T-cell (primary cell): ENCODE results near the gene IFITM2. TPM values are rescaled to one million over a fixed set of nuclear protein-coding genes. Genes with fewer than 3 reads are reported as not detected.
"Not testable (repeated sequence)": the region's sequence is repeated elsewhere in the genome, so short reads cannot be mapped to it uniquely, and the experiment has no call there.

Experiments
- ATAC-seq, 4 experiments: fragments of 200-7000 bp in 3 of 4; fragments of 150-1000 bp in 1 of 4; cut with Tn5 transposase; replicated peaks in 1 of 4; 1 replicate in 3 of 4; 2 replicates in 1 of 4; pipeline ENCODE4 v1.10.0; 2021; ENCODE audit warnings: moderate library complexity in 3 of 4, mild to moderate bottlenecking in 2 of 4, moderate number of reproducible peaks in 1 of 4
- CTCF ChIA-PET, 2 donors: fragments of 300-600 bp; sonication (Branson Sonifier 250); formaldehyde crosslinking; loops; one replicate each; lab custom pipeline; 2022; ENCODE audit warnings: antibody characterized with exemption in 2 of 2; lab: Charles Lee
- POLR2A ChIA-PET, 2 donors: fragments of 300-600 bp; sonication (Branson Sonifier 250); formaldehyde crosslinking; loops; one replicate each; lab custom pipeline; 2022; ENCODE audit warnings: antibody characterized with exemption in 2 of 2; lab: Charles Lee
- DNase-seq, 35 experiments: peaks; one replicate each; pipeline versions ENCODE4 v3.0.0 to v3.0.0-alpha.2; 2013 to 2023
- H3K27ac ChIP-seq: one replicate; pipeline ENCODE4 v1.5.1; 2013; ENCODE audit warnings: low read length
- H3K27me3 ChIP-seq, 2 experiments: replicated peaks in 1 of 2; 1 replicate in 1 of 2; 2 replicates in 1 of 2; pipeline versions ENCODE4 v1.6.1 to v1.7.0; 2013; ENCODE audit warnings: low read length in 1 of 2, mixed read lengths in 1 of 2; ENCODE audit not compliant: control insufficient read depth in 2 of 2, insufficient read depth in 2 of 2; ENCODE audit errors: extremely low read depth in 1 of 2
- H3K36me3 ChIP-seq, 2 donors: 1 replicate in 1 of 2; 2 replicates in 1 of 2; pipeline versions ENCODE4 v1.6.1 to v1.7.0; 2013; ENCODE audit warnings: low read length in 1 of 2; ENCODE audit not compliant: control insufficient read depth in 2 of 2, insufficient read depth in 1 of 2; ENCODE audit errors: extremely low read depth in 1 of 2
- H3K4me1 ChIP-seq, 2 experiments: 1 replicate in 1 of 2; 2 replicates in 1 of 2; pipeline versions ENCODE4 v1.6.1 to v1.7.0; 2013; ENCODE audit warnings: low read length in 2 of 2, mixed read lengths in 1 of 2; ENCODE audit not compliant: insufficient read depth in 2 of 2, control insufficient read depth in 1 of 2; ENCODE audit errors: extremely low read depth in 1 of 2
- H3K4me3 ChIP-seq, 2 donors: 1 replicate in 1 of 2; 2 replicates in 1 of 2; pipeline versions ENCODE4 v1.5.1 to v1.7.0; 2013; ENCODE audit warnings: mild to moderate bottlenecking in 2 of 2, low read length in 1 of 2, moderate library complexity in 1 of 2; ENCODE audit not compliant: control insufficient read depth in 1 of 2; ENCODE audit errors: extremely low read depth in 1 of 2
- H3K9me3 ChIP-seq: 2 replicates; pipeline ENCODE4 v1.7.0; 2013
- H3K27ac Mint-ChIP-seq, 2 donors: one replicate each; pipeline ENCODE4 v1.8.0; 2020 to 2021; ENCODE audit warnings: mild to moderate bottlenecking in 2 of 2, mixed read lengths in 2 of 2
- H3K27me3 Mint-ChIP-seq, 2 donors: one replicate each; pipeline ENCODE4 v1.8.0; 2021 to 2022; ENCODE audit warnings: mixed read lengths in 2 of 2
- H3K36me3 Mint-ChIP-seq: one replicate; pipeline ENCODE4 v1.8.0; 2021; ENCODE audit warnings: mixed read lengths
- H3K4me1 Mint-ChIP-seq, 3 donors: one replicate each; pipeline ENCODE4 v1.8.0; 2020 to 2022; ENCODE audit warnings: mixed read lengths in 3 of 3, mild to moderate bottlenecking in 1 of 3
- H3K4me3 Mint-ChIP-seq, 3 donors: one replicate each; pipeline ENCODE4 v1.8.0; 2020 to 2022; ENCODE audit warnings: mild to moderate bottlenecking in 3 of 3, mixed read lengths in 3 of 3, moderate library complexity in 3 of 3
- H3K9me3 Mint-ChIP-seq, 3 donors: one replicate each; pipeline ENCODE4 v1.8.0; 2020 to 2022; ENCODE audit warnings: mixed read lengths in 3 of 3
- WGBS: methylation state at CpG from one replicate; pipeline ENCODE4 v1.1.5; 2013; ENCODE audit warnings: missing lambda C conversion rate; ENCODE audit not compliant: insufficient coverage; 5-methylcytosine and 5-hydroxymethylcytosine counted together
- total RNA-seq, 35 experiments: library from RNA in 6 of 35; stranded (reverse) in 6 of 35; fragments of 120-200 nt in 1 of 35; gene quantifications; one replicate each; pipeline versions ENCODE4 v1.2.1 to v1.2.4 and lab custom pipeline; 2013 to 2026

Gene IFITM2
- total RNA-seq, 5 donors from 2014 or later (not counting 1 experiment from before 2014, with no cell fraction given): 276 to 654 (median 359) TPM

DNA sequence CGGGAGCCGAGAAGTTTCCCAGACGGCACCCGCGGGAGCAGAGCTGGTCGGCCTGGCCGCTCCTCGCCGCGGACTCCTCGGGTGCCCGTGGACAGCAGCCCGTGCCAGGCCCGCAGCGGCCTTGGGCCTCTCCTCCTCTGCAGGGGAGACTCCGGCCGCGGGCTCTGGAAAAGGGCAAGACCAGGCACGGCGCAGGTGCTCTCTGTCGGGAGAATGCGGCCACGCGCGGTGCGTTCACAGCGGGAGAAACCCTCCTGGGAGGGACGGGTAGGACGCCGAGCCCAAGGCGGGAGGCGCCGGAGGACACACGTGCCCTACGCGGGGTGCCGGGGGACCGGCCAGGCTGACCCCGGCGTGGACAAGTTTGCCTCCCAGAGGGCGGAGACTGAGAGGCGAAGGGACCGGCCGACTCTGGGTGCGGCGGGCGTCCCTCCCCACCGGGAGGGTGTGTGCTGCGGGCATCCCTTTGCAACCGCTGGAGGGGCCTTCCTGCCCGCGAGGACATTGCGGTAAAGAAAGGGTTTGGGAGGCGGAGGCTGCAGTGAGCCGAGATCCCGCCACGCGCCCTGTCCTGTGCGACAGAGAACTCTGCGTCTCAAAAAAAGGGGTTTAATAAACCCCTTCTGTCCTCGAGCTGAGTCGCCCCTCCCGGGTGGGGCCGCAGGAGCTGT is 8.6 kb downstream of the IFITM2 start:
- no peak for ATAC-seq
- Mint-ChIP-seq H3K9me3 (no peaks in the 10 kb centered on the region), H3K4me1 (peaks cover 43 to 58% (median 53%) of the 10 kb centered on the region in 3 donors), H3K4me3 (peak overlapping the region; percentile 83 to 94 (median 91)), H3K36me3 (peaks cover 15% of the 10 kb centered on the region), H3K27ac (peak overlapping the region; percentile 95 to 98), H3K27me3 (no peaks in the 10 kb centered on the region)
- peaks cover 0 to 15% of the 10 kb centered on the region in 2 donors for H3K36me3 ChIP-seq
- peak in 4 of 35 experiments; percentile 29 to 56 (median 43) for DNase-seq
- peak overlapping the region; percentile 76 for H3K27ac ChIP-seq
- peaks cover 8 to 64% of the 10 kb centered on the region in 2 experiments for H3K4me1 ChIP-seq
- 4% methylated on average over 55 of the region's 64 CpGs for WGBS
- no peaks in the 10 kb centered on the region for H3K9me3 ChIP-seq
- POLR2A ChIA-PET: interaction anchor here (0.6 to 1.4 kb wide), 3 partner anchors 39 to 107 kb away, joined by 3 to 6 read pairs (median 3); no protein-coding TSS in a partner anchor
- peak overlapping the region; percentile 87 to 99 for H3K4me3 ChIP-seq
- H3K27me3 ChIP-seq: peaks cover 0 to 5% of the 10 kb centered on the region in 2 experiments
- CTCF ChIA-PET: interaction anchor here in 1 of 2 donors (0.6 to 1.7 kb wide), 3 partner anchors 33 to 65 kb away, joined by 5 to 11 read pairs (median 6); no protein-coding TSS in a partner anchor

DNA sequence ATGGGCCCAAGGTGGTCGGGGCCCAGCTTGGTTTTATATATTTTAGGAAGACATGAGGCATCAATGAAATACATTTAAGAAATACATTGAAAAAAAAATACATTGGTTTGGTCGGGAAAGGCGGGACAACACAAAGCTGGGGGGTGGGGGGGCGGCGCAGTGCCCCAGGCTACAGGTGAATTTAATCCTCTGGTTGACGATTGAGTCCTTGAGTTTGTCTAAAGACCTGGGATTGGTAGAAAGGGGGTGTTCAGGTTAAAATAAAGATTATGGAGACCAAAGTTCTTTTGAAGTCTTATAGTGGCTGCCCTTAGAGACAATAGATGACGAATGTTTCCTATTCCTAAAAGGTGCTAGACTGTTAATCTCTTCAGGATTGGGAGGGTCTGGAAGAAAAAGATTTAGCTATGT is 9.3 kb downstream of the IFITM2 start:
- peak in 2 of 35 experiments; percentile 24 to 64 for DNase-seq
- H3K36me3 Mint-ChIP-seq: peaks cover 15% of the 10 kb centered on the region

DNA sequence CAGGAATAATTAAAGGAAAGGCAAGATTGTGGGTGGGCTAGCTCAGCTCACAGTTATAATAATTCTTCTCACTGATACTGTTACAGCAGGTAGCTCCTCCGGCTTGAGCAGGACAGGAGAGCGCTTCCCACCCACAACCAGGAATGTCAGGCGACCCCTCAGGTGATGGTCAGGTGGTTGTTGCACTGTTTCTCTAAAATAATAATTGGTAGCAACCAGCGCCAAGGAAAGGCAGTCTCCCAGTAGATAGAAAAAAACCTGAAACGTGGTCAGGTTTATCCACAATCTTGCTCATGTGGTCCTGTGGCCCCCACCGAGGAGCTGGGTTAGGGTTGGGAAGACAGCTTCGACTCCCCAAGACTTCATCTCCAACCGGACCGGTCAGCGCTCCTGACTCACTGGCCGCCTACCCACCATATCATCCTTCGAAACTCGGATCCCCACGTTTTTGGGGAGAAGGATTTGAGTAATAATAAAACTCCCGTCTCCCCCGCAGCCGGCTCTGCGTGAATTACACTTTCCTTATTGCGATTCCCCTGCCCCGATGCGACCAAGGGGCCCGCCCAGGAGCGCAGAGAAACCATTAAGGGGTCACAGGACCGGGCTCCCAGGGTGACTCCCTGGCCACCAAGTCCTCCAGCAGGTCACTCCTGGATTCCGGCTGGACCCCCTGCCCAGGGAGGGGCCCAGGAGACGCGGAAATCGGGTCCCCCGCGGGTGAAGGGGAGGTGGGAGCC is 10.2 kb downstream of the IFITM2 start:
- CTCF ChIA-PET: interaction anchor here (0.6 to 1.7 kb wide), 11 partner anchors 9 to 67 kb away, joined by 3 to 11 read pairs (median 5); partner anchors contain the start of gene IFITM2 (in 1 of the 2)
- not testable (repeated sequence) for H3K9me3 Mint-ChIP-seq, H3K27me3 Mint-ChIP-seq, ATAC-seq, H3K27me3 ChIP-seq, H3K9me3 ChIP-seq
- peaks cover 0 to 15% of the 10 kb centered on the region in 2 donors for H3K36me3 ChIP-seq
- Mint-ChIP-seq H3K27ac (peak overlapping the region; percentile 95 to 98), H3K36me3 (peaks cover 15% of the 10 kb centered on the region), H3K4me3 (peak overlapping the region; percentile 83 to 94 (median 91)), H3K4me1 (peaks cover 34 to 46% (median 44%) of the 10 kb centered on the region in 3 donors)
- peak overlapping the region; percentile 87 to 99 for H3K4me3 ChIP-seq
- DNase-seq: peak in 1 of 35 experiments; percentile 23
- 80% methylated on average over 2 of the region's 30 CpGs for WGBS
- peaks cover 6 to 56% of the 10 kb centered on the region in 2 experiments for H3K4me1 ChIP-seq
- POLR2A ChIA-PET: interaction anchor here (0.6 to 1.4 kb wide), 5 partner anchors 11 to 219 kb away, joined by 3 to 6 read pairs (median 3); no protein-coding TSS in a partner anchor
- H3K27ac ChIP-seq: peak overlapping the region; percentile 76

More for the DNA sequence above, 9.3 kb downstream of the IFITM2 start:
- H3K4me1 Mint-ChIP-seq: peaks cover 41 to 56% (median 50%) of the 10 kb centered on the region in 3 donors
- Histone ChIP-seq H3K4me1 (peaks cover 8 to 60% of the 10 kb centered on the region in 2 experiments), H3K36me3 (peaks cover 0 to 15% of the 10 kb centered on the region in 2 donors), H3K27ac (peak overlapping the region; percentile 76), H3K9me3 (no peaks in the 10 kb centered on the region), H3K4me3 (peak overlapping the region; percentile 87 to 99), H3K27me3 (peaks cover 0 to 5% of the 10 kb centered on the region in 2 experiments)
- no peaks in the 10 kb centered on the region for H3K27me3 Mint-ChIP-seq
- ChIA-PET POLR2A (interaction anchor here (0.6 to 1.4 kb wide), 4 partner anchors 37 to 108 kb away, joined by 3 to 6 read pairs (median 4); no protein-coding TSS in a partner anchor), CTCF (interaction anchor here (0.6 to 1.7 kb wide), 9 partner anchors 9 to 66 kb away, joined by 3 to 11 read pairs (median 5); partner anchors contain the start of gene IFITM2 (in 1 of the 2))
- peak overlapping the region; percentile 83 to 94 (median 91) for H3K4me3 Mint-ChIP-seq
- WGBS: 31% methylated on average over 4 of the region's 7 CpGs
- no peak for ATAC-seq
- peak overlapping the region; percentile 95 to 98 for H3K27ac Mint-ChIP-seq
- no peaks in the 10 kb centered on the region for H3K9me3 Mint-ChIP-seq

DNA sequence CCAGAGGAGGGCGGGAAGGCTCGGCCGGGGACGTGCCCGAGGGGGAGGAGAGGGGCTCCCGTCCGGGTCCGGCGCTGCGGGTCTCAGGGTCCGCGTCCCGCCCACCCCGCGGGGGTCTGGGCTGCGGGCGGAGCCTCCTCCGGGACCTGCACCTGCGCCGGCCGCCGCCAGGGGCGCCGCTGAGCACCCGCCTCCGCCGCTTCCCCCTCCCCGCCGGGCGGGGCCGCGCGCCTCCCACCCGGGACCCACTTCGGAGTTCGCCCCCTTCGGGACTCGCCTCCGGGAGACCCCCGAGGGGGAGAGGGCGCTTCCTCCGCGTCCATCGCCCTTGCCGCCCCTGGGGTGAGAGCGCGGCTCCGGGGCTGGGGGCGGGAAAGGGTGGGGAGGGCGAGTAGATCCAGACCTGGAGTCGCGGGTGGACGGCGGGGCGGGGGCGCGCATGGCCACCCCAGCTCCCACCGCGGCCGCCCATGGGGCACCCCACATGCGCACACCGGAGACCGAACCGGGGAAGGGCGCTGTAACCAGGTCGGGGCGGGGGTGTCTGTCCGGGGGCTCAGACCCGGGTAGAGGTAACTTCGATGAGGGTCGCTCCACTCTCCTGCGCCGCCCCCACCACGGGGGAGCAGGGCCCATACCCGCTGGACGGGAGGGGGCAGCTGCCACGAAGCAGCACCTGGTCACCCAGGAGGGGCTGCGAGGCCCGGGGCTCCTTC is 10.9 kb downstream of the IFITM2 start:
- not testable (repeated sequence) for DNase-seq, H3K27me3 Mint-ChIP-seq, H3K27me3 ChIP-seq, H3K9me3 Mint-ChIP-seq, H3K27ac Mint-ChIP-seq, H3K9me3 ChIP-seq
- Histone ChIP-seq H3K4me1 (peaks cover 7 to 52% of the 10 kb centered on the region in 2 experiments), H3K36me3 (peaks cover 0 to 15% of the 10 kb centered on the region in 2 donors), H3K4me3 (peak overlapping the region in 1 of 2 donors; percentile 48), H3K27ac (peak overlapping the region; percentile 38)
- H3K4me1 Mint-ChIP-seq: peaks cover 27 to 43% (median 41%) of the 10 kb centered on the region in 3 donors
- peaks cover 15% of the 10 kb centered on the region for H3K36me3 Mint-ChIP-seq
- CTCF ChIA-PET: interaction anchor here in 1 of 2 donors (1.3 kb wide), 1 partner anchor 68 kb away, joined by 6 read pairs; no protein-coding TSS in a partner anchor
- POLR2A ChIA-PET: interaction anchor here in 1 of 2 donors (0.6 to 1.0 kb wide), 2 partner anchors 11 to 218 kb away, joined by 3 read pairs; no protein-coding TSS in a partner anchor
- no CpG with 5 or more reads among the region's 79 CpGs for WGBS
- peak overlapping the region in 2 of 3 donors; percentile 68 to 87 for H3K4me3 Mint-ChIP-seq
- ATAC-seq: peak; percentile 28 to 58 (median 44)

DNA sequence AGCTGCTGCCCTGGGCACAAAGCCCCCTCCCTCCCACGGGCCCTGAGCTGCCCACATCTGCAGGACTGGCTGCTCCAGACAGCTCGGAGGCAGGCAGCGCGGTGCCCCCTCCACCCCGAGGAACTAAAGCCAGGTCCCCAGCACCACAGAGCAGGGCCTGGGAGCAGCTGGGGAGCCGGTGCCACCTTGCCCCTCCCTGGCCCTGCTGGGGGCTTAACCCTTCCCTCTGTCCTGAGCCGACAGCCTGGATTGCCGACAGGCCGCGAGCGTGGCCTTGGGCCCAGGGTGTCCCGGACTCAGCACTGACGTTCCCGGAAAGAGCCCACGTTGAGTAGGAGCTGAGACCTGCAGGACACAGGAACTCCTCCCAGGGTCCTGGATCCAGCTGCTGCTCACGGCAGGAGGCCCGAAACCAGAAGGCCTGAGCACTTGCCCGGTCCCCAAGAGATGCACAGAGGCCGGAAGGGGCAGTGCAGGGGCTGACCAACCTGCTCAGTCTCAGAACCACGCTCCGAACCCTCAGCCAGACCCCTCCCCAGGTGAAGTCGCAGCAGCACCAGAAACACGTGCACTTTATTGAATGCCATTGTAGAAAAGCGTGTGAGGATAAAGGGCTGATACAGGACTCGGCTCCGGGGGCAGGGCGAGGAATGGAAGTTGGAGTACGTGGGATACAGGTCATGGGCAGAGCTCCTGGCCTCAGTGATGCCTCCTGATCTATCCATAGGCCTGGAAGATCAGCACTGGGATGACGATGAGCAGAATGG is 11.7 kb downstream of the IFITM2 start:
- peaks cover 29 to 41% (median 41%) of the 10 kb centered on the region in 3 donors for H3K4me1 Mint-ChIP-seq
- peak overlapping the region; percentile 48 to 75 for H3K4me3 ChIP-seq
- CTCF ChIA-PET, H3K27me3 ChIP-seq, H3K9me3 Mint-ChIP-seq, H3K9me3 ChIP-seq, POLR2A ChIA-PET, H3K27me3 Mint-ChIP-seq: not testable (repeated sequence)
- peaks cover 13% of the 10 kb centered on the region for H3K36me3 Mint-ChIP-seq
- H3K36me3 ChIP-seq: peaks cover 0 to 15% of the 10 kb centered on the region in 2 donors
- 38% methylated on average over 10 of the region's 29 CpGs for WGBS
- H3K4me1 ChIP-seq: peaks cover 12 to 52% of the 10 kb centered on the region in 2 experiments
- peak overlapping the region; percentile 38 for H3K27ac ChIP-seq
- peak; percentile 8 to 19 (median 17) for ATAC-seq
- H3K27ac Mint-ChIP-seq: peak overlapping the region; percentile 91 to 98
- H3K4me3 Mint-ChIP-seq: peak overlapping the region; percentile 79 to 87 (median 83)
- peak in 2 of 35 experiments; percentile 17 to 50 for DNase-seq
